SK-N-SH (cell line): Measurements from ENCODE around the gene FANCI. TPM values are rescaled to one million over a fixed set of nuclear protein-coding genes. Genes with fewer than 3 reads are reported as not detected.

ENCODE experiments used
- CTCF ChIA-PET: fragments of 300-600, 350-600 bp; formaldehyde crosslinking; extraction: SDS; loops from one replicate; lab custom pipeline; 2021; lab: Yijun Ruan, JAX
- POLR2A ChIA-PET: fragments of 350-600 bp; sonication (Branson Sonifier 250); formaldehyde crosslinking; extraction: SDS; loops from one replicate; lab custom pipeline; 2020; ENCODE audit warnings: antibody characterized with exemption, inconsistent platforms; lab: Yijun Ruan, JAX
- DNase-seq: peaks from one replicate; pipeline ENCODE4 v3.0.0; 2012
- H2AFZ ChIP-seq: fragments of 200-600 bp; sonication (generic); 2 replicates; pipeline ENCODE4 v1.8.1; 2016; ENCODE audit warnings: antibody characterized with exemption, mild to moderate bottlenecking, low read depth
- H3F3A ChIP-seq: fragments of 200-600 bp; sonication (generic); replicated peaks from 2 replicates; pipeline ENCODE3; 2016; ENCODE audit warnings: antibody characterized with exemption, mild to moderate bottlenecking; ENCODE audit not compliant: insufficient read depth
- H3K27ac ChIP-seq, 2 experiments: fragments of 200-500 bp in 1 of 2; fragments of 200-600 bp in 1 of 2; sonication (Bioruptor generic) in 1 of 2; sonication (generic), shearing (Covaris generic) in 1 of 2; 2 replicates each; pipeline versions ENCODE4 v1.5.1 to v1.6.1; 2014 to 2016; ENCODE audit warnings: low read depth in 2 of 2, inconsistent platforms in 1 of 2, low read length in 1 of 2, mild to moderate bottlenecking in 1 of 2, mixed read lengths in 1 of 2
- H3K27me3 ChIP-seq: fragments of 200-600 bp; sonication (generic), shearing (Covaris generic); 2 replicates; pipeline ENCODE4 v1.6.1; 2016; ENCODE audit warnings: mixed run types; ENCODE audit not compliant: insufficient read depth
- H3K36me3 ChIP-seq, 2 experiments: fragments of 200-500 bp in 1 of 2; fragments of 200-600 bp in 1 of 2; sonication (Bioruptor generic) in 1 of 2; sonication (generic) in 1 of 2; replicated peaks in 1 of 2; 2 replicates each; pipeline versions ENCODE3 to v1.5.1; 2014 to 2016; ENCODE audit warnings: low read length in 1 of 2, mild to moderate bottlenecking in 1 of 2; ENCODE audit not compliant: insufficient read depth in 2 of 2, control insufficient read depth in 1 of 2
- H3K4me1 ChIP-seq, 2 experiments: fragments of 200-500 bp in 1 of 2; fragments of 200-600 bp in 1 of 2; sonication (Bioruptor generic) in 1 of 2; sonication (generic), shearing (Covaris generic) in 1 of 2; 2 replicates each; pipeline versions ENCODE4 v1.5.1 to v1.6.1; 2014 to 2016; ENCODE audit warnings: low read depth in 1 of 2, low read length in 1 of 2, mixed run types in 1 of 2; ENCODE audit not compliant: insufficient read depth in 2 of 2, control insufficient read depth in 1 of 2
- H3K4me2 ChIP-seq: fragments of 200-600 bp; sonication (generic), shearing (Covaris generic); 2 replicates; pipeline ENCODE4 v1.6.1; 2017; ENCODE audit warnings: mixed run types
- H3K4me3 ChIP-seq, 2 experiments: fragments of 200-500 bp in 1 of 2; fragments of 200-600 bp in 1 of 2; sonication (Bioruptor generic) in 1 of 2; sonication (generic), shearing (Covaris generic) in 1 of 2; 2 replicates each; pipeline versions ENCODE4 v1.5.1 to v1.8.1; 2014 to 2016; ENCODE audit warnings: low read depth in 2 of 2, inconsistent platforms in 1 of 2, low read length in 1 of 2, mild to moderate bottlenecking in 1 of 2, mixed read lengths in 1 of 2, moderate library complexity in 1 of 2
- H3K79me2 ChIP-seq: fragments of 200-600 bp; sonication (generic); 2 replicates; pipeline ENCODE4 v1.8.1; 2017; ENCODE audit warnings: mild to moderate bottlenecking; ENCODE audit not compliant: insufficient read depth
- H3K9ac ChIP-seq: fragments of 200-600 bp; sonication (generic); 2 replicates; pipeline ENCODE4 v1.6.1; 2017; ENCODE audit warnings: mixed run types
- H3K9me2 ChIP-seq: fragments of 200-600 bp; sonication (generic); 2 replicates; pipeline ENCODE4 v1.6.1; 2017; ENCODE audit warnings: mixed run types
- H3K9me3 ChIP-seq: fragments of 200-600 bp; sonication (generic); 2 replicates; pipeline ENCODE4 v1.6.1; 2017; ENCODE audit warnings: mixed run types, mild to moderate bottlenecking, moderate library complexity
- H4K20me1 ChIP-seq: fragments of 200-600 bp; sonication (generic); 2 replicates; pipeline ENCODE4 v1.6.1; 2017; ENCODE audit warnings: mild to moderate bottlenecking, mixed run types; ENCODE audit not compliant: insufficient read depth
- ELF1 ChIP-seq: IDR thresholded peaks from 2 replicates; pipeline ENCODE4 v1.4.0; 2012
- EP300 ChIP-seq, 2 experiments: IDR thresholded peaks; 2 replicates each; pipeline versions ENCODE4 v1.4.0 to v1.6.1; 2012; ENCODE audit warnings: borderline replicate concordance in 1 of 2, low read depth in 1 of 2, low read length in 1 of 2
- EZH2phosphoT487 ChIP-seq: fragments of 200-600 bp; sonication (generic); IDR thresholded peaks from 2 replicates; pipeline ENCODE4 v1.6.1; 2017; ENCODE audit warnings: low read depth, mixed run types, mild to moderate bottlenecking, antibody characterized with exemption, moderate library complexity, borderline replicate concordance
- FOXJ3 ChIP-seq: sonication (generic); formaldehyde crosslinking; IDR thresholded peaks from 2 replicates; pipeline ENCODE4 v1.5.1; 2020; ENCODE audit warnings: mild to moderate bottlenecking, missing genetic modification reagents
- GABPA ChIP-seq: IDR thresholded peaks from 2 replicates; pipeline ENCODE4 v1.4.0; 2012; ENCODE audit warnings: low read depth, mild to moderate bottlenecking
- GATA2 ChIP-seq: sonication (generic); formaldehyde crosslinking; IDR thresholded peaks from 2 replicates; pipeline ENCODE4 v1.5.0; 2020; ENCODE audit warnings: mild to moderate bottlenecking, missing genetic modification reagents
- MEF2A ChIP-seq: IDR thresholded peaks from 2 replicates; pipeline ENCODE4 v1.4.0; 2012; ENCODE audit warnings: low read depth, borderline replicate concordance
- NRF1 ChIP-seq: IDR thresholded peaks from 2 replicates; pipeline ENCODE4 v1.6.1; 2012; ENCODE audit warnings: low read depth, mild to moderate bottlenecking, low read length
- POLR2AphosphoS5 ChIP-seq: IDR thresholded peaks from 2 replicates; pipeline ENCODE4 v1.6.1; 2012; ENCODE audit warnings: low read depth, low read length
- RFX5 ChIP-seq: IDR thresholded peaks from 2 replicates; pipeline ENCODE4 v1.6.1; 2012; ENCODE audit warnings: mild to moderate bottlenecking, improper control_type of control experiment, low read length
- SMC3 ChIP-seq: IDR thresholded peaks from 2 replicates; pipeline ENCODE4 v1.6.1; 2012; ENCODE audit warnings: low read depth, low read length, improper control_type of control experiment
- YY1 ChIP-seq: IDR thresholded peaks from 2 replicates; pipeline ENCODE4 v1.4.0; 2012; ENCODE audit warnings: low read depth, mild to moderate bottlenecking
- WGBS: methylation state at CpG from one replicate; pipeline ENCODE4 v1.1.6; 2017; ENCODE audit warnings: low lambda C conversion rate; 5-methylcytosine and 5-hydroxymethylcytosine counted together
- polyA plus RNA-seq, 3 experiments: library from polyadenylated mRNA; depleted of rRNA; stranded (reverse); fragments of >200 nt; gene quantifications; 2 replicates each; pipeline ENCODE4 v1.2.3, GENCODE V29; 2012
- TF ChIP-seq, protein P1 (sequence below): IDR thresholded peaks from 2 replicates; pipeline ENCODE4 v1.4.0; 2012; ENCODE audit warnings: low read depth, borderline replicate concordance
- TF ChIP-seq, protein P2 (sequence below): fragments of 150-350 bp; IDR thresholded peaks from 2 replicates; pipeline ENCODE4 v1.6.1; 2016; ENCODE audit warnings: mild to moderate bottlenecking, low read depth, low read length

Gene FANCI
- polyA plus RNA-seq, 1 of the 3 experiments (the other 2 are of a cell fraction): 13.2 TPM

DNA sequence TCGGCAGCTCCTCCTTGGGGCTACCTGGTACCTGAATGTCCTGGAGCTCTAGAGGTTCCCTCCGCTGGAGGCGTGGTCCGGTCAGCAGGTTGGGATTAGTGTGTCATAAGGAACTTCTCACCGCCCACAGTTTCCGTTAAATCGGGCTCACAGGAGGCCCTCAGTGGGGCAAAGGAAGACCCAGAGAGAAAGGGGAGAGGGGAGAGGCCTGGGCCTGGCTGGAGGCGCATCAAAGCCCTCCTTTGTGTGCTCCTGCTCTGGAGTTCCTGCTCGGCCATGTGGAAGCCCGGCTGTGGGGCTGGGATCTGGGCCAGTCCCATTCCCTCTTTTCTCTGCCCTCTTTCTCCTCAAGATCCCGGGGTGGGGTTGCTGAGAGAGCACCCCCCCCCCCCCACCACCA, 22.2 kb upstream of the FANCI start, which contains the start of gene RLBP1:
TSS of gene RLBP1 (minus strand) at position 37 of the 400 bp plus-strand sequence. CDS start 2,604 bp downstream, outside the sequence.
- Histone ChIP-seq H3K9me3 (no peaks in the 10 kb centered on the region), H3K27me3 (no peaks in the 10 kb centered on the region; the same call in 1 of the 2 replicates), H3K9ac (no peak within 1 kb of the TSS), H3K9me2 (no peaks in the 10 kb centered on the region), H3K4me2 (no peak within 1 kb of the TSS), H4K20me1 (no peaks in the 10 kb centered on the region), H3K4me1 (no peaks in the 10 kb centered on the region), H3K4me3 (no peak within 1 kb of the TSS), H3K27ac (no peak within 1 kb of the TSS), H2AFZ (no peak within 1 kb of the TSS), H3F3A (no peaks in the 10 kb centered on the region), H3K36me3 (no peaks in the 10 kb centered on the region), H3K79me2 (no peaks in the 10 kb centered on the region)
- TF ChIP-seq MEF2A (no peak), EZH2phosphoT487 (no peak), RFX5 (no peak), POLR2AphosphoS5 (no peak), ELF1 (no peak), GABPA (no peak), EP300 (IDR thresholded peaks at IDR 0.05; ENCODE audit: borderline replicate concordance in 1 of 2, low read depth in 1 of 2, low read length in 1 of 2) (no peak)
- TF ChIP-seq, protein P1, sequence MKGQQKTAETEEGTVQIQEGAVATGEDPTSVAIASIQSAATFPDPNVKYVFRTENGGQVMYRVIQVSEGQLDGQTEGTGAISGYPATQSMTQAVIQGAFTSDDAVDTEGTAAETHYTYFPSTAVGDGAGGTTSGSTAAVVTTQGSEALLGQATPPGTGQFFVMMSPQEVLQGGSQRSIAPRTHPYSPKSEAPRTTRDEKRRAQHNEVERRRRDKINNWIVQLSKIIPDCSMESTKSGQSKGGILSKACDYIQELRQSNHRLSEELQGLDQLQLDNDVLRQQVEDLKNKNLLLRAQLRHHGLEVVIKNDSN: no peak
- ChIA-PET CTCF (interaction anchor here (1.7 kb wide), 1 partner anchor 165 kb away, joined by 5 read pairs; no protein-coding TSS in a partner anchor), POLR2A (no interaction called here)
- WGBS: 75% methylated on average over 8 of the region's 11 CpGs
- DNase-seq: no peak

DNA sequence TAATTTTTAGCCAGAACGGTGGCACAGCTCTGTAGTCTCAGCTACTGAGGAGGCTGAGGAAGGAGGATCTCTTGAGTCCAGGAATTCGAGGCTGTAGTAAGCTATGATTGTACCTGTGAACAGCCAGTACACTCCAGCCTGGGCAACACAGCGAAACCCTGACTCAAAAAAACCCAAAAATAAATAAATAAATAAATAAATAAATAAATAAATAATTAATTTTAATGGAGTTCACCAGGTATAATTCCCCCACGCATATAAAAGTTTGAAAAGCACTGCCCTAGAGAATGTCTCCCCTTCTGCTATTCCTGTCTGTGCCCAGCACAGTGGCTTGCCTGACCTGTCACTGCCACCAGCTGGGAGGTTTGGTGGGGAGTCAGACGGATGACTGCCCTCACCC, 18.2 kb upstream of the FANCI start:
- POLR2A ChIA-PET: no interaction called here
- H3K9me2 ChIP-seq: no peaks in the 10 kb centered on the region
- H2AFZ ChIP-seq: no peak overlapping the region
- 74% methylated on average over 5 of the region's 5 CpGs for WGBS
- TF ChIP-seq GATA2 (CRISPR knock-in tag) (no peak), SMC3 (no peak), NRF1 (no peak), YY1 (no peak), FOXJ3 (CRISPR knock-in tag) (no peak), EZH2phosphoT487 (no peak)
- TF ChIP-seq, protein P2, sequence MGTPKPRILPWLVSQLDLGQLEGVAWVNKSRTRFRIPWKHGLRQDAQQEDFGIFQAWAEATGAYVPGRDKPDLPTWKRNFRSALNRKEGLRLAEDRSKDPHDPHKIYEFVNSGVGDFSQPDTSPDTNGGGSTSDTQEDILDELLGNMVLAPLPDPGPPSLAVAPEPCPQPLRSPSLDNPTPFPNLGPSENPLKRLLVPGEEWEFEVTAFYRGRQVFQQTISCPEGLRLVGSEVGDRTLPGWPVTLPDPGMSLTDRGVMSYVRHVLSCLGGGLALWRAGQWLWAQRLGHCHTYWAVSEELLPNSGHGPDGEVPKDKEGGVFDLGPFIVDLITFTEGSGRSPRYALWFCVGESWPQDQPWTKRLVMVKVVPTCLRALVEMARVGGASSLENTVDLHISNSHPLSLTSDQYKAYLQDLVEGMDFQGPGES: no peak
- H3K27ac ChIP-seq: no peak overlapping the region
- no peak overlapping the region for H3K4me3 ChIP-seq
- no peaks in the 10 kb centered on the region for H3F3A ChIP-seq
- DNase-seq: no peak
- no peaks in the 10 kb centered on the region for H4K20me1 ChIP-seq
- no peaks in the 10 kb centered on the region for H3K4me1 ChIP-seq
- H3K36me3 ChIP-seq: no peaks in the 10 kb centered on the region
- H3K27me3 ChIP-seq: no peaks in the 10 kb centered on the region
- CTCF ChIA-PET: interaction anchor here (7.4 kb wide), 1 partner anchor 19 kb away, joined by 56 read pairs; no protein-coding TSS in a partner anchor
- no peaks in the 10 kb centered on the region for H3K9me3 ChIP-seq
- H3K9ac ChIP-seq: no peak overlapping the region
- H3K79me2 ChIP-seq: no peaks in the 10 kb centered on the region
- H3K4me2 ChIP-seq: no peak overlapping the region
